HG02571 (cell line): Measurements from ENCODE around the gene STK16.
"Not testable (repeated sequence)": the region's sequence is repeated elsewhere in the genome, so short reads cannot be mapped to it uniquely, and the experiment has no call there.

Source experiments
- ATAC-seq: cut with Tn5 transposase; IDR thresholded peaks from one replicate; pipeline ENCODE4 v1.9.1; 2021; ENCODE audit warnings: mild to moderate bottlenecking, moderate library complexity; ENCODE audit not compliant: unreplicated experiment

STK16 gene

GRCh38 chr2:219245148-219245898 lies at the start of gene STK16, which contains the start of gene GLB1L:
STK16 (plus strand) TSS chr2:219245479; CDS start chr2:219246000, 521 bp downstream.
GLB1L (minus strand) TSS chr2:219245444; CDS start chr2:219243573, 1,871 bp downstream.
- ATAC-seq = peak; percentile 68

DNA sequence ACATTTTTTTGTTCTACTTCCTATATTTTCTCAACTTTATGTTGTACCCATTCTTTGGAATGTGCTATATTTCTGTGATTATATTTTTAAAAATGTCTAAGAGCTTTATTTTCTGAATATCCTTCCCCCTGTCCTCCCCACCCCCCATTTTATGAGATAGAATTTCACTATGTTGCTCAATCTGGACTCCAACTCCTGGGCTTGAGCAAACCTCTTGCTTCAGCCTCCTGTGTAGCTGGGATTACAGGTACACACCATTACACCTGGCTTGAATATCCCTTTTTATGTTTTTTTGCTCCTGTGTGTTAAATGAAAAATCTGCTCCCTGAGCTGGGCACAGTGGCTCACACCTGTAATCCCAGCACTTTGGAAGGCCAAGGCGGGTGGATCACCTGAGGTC lies 47.9 kb upstream of the STK16 start:
- no peak for ATAC-seq

DNA sequence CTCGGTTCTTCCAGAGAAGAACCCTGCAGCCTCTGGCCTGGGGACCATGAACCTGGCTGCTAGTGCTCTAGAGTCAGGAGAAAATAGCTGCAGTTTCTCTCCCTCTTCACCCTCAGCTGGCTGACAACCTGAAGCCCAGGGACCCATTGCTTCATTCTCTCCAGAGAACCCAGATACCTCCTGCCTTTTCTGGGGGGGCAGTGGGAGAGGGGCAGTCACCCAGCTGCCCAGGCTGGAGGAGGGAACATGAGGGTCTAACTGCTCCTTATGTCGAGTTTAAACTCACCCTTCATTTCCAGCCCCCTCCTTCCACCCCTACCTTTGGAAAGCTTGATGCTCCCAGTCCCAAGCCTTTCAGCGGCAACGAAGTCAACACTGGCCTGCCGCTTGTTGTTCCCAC lies 46.3 kb upstream of the STK16 start:
- no peak for ATAC-seq

GRCh38 chr2:219199470-219200211 lies 45.6 kb upstream of the STK16 start:
- no peak for ATAC-seq

- ATAC-seq = not testable (repeated sequence)
Measured at GRCh38 chr2:219200502-219201326, 44.6 kb upstream of the STK16 start.

GRCh38 chr2:219201331-219201730 lies 43.9 kb upstream of the STK16 start:
- ATAC-seq = not testable (repeated sequence)

DNA sequence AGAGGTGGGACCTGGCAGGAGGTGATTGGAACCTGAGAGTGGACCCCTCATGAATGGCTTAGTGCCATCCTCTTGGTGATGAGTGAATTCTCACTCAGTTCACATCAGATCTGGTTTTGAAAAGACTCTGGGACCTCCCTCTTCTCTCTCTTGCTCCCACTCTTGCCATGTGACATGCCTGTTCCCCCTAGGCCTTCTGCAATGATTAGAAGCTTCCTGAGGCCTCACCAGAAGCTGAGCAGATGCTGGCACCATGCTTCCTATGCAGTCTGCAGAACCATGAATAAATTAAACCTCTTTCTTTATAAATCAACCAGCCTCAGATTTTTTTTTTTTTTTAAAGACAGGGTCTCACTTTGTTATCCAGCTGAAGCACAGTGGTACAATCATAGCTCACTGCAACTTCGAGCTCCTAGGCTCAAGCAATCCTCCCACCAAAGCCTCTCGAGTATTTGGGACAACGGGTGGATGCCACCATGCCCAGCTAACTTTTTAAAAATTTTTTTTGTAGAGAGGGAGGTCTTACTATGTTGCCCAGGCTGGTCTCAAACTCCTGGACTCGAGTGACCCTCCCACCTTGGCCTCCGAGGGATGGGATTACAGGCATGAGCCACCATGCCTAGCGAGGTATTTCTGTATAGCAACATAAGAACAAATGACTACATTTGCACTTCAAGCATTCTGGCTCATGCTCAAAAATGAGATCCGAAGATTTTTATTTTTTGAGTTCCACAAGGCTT lies 40.7 kb upstream of the STK16 start:
- no peak for ATAC-seq

- ATAC-seq = no peak
Measured at GRCh38 chr2:219205165-219205538, 40.1 kb upstream of the STK16 start.

- ATAC-seq = no peak
Measured at GRCh38 chr2:219205981-219206327, 39.3 kb upstream of the STK16 start.

DNA sequence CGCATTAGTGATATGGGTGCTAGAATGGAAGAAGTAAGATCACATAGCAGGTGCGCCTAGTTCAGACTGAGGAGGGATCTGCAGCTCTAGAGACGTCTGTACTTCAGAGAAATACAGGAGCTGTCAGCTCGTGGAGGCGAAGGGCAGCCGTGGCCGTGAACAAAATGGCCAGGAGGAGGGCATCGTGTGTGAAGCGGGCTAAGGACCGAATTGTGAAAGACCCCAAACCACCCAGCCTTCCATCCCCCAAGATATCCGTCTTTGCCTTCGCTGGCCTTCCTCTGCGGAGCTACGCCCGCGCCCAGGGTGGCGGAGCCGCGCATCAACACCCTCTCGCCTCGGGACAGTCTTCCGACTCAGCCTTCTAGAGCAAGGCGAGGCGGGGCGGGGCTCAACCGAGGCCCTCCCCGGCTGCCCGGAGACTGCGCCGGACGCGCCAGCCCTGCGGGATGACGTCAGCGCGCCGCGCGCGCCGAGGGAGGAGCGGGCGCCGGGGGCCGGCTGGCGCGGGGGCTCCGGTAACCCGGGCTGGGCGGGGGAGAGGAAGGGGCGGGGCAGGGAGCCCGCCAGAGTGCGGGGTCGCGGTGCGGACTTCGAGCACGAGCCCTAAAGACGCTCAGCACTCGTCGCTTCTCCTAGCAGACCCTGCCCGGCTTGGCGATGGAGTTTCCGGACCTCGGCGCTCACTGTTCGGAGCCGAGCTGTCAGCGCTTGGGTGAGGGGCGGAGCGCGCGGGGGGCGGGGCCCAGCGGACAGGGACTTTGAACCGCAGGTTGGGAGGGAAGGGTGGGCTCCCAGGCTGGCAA lies 38.7 kb upstream of the STK16 start, which contains the start of gene ZFAND2B:
Gene ZFAND2B, plus strand, starts transcription at position 455 of the 806 bp plus-strand sequence. Its CDS starts 206 bp downstream, at position 661.
- peak; percentile 97 for ATAC-seq

- no peak for ATAC-seq
Measured at GRCh38 chr2:219207134-219207883, 38.0 kb upstream of the STK16 start.

DNA sequence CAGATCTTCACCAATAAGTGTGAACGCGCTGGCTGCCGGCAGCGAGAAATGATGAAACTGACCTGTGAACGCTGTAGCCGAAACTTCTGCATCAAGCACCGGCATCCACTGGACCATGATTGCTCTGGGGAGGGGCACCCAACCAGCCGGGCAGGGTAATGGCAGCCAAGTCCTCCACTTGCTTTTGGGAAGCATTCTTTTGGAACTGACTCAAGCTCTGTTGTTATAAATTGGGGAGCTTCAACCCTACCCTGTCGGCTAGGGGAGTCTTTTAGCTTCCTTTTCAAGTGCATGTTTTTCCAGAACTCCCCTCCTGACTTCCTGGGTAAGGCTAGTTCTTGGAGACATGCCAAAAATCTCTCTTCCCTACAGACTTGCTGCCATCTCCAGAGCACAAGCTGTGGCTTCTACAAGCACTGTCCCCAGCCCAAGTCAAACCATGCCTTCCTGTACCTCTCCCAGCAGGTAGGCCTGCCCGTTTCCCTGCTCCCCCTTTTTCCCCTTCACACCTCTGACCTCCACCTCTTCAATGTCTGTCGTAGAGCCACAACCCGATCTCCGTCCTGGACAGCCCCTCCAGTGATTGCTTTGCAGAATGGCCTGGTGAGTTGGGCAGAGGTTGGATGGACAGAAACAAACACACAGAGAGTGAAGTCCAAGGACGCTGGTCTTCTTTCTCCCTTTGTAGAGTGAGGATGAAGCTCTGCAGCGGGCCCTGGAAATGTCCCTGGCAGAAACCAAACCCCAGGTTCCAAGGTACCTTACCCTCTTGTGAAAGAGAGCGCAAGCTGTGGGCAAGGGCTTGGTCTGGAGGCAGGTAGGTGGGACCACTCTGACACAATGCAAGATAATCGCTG lies 37.2 kb upstream of the STK16 start:
- ATAC-seq = no peak

DNA sequence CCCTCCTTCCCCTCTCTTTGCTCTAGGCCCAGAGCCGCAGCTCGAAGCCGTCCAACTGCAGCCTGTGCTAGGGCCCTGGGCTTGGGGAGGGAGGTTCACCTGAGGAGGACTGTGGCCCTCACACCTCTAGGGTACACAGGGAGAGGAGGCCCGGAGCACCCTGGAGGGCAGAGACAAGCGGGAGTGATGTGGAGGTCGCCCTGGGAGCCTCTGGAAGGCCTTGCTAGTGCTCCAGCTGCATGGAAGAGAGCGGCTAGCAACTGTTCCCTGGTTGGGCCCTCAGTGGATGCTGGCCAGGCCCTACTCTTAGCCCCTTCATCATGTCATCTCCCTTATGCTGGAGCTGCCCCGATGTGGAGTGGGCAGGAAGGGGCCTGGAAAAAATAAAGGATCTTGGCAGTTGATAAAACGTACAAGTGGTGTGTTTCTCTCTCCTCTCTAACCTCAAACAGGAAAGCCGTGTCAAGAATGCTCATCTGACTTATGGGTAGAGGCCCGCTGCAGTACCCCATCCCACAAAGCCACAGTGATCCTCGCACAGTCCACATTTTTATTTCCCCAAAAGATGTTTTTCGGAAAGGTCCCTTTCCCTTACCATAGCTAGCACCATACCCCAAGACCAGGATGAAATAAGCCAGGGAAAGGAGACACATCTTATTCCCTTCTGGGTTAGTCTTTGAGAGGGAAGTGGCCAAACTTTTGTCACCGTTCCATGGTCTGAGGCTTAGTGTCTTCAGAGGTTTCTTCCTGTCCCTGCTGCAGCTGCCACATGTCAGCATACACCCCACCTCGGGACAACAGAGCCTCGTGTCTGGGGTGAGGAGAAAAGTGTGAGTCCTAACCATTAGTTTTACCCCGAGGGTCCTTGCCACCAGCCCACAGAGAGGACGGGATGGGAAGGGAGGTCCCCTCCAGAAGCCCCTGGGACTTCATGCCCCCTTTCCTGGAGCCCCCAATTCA lies 35.8 kb upstream of the STK16 start:
- no peak for ATAC-seq

DNA sequence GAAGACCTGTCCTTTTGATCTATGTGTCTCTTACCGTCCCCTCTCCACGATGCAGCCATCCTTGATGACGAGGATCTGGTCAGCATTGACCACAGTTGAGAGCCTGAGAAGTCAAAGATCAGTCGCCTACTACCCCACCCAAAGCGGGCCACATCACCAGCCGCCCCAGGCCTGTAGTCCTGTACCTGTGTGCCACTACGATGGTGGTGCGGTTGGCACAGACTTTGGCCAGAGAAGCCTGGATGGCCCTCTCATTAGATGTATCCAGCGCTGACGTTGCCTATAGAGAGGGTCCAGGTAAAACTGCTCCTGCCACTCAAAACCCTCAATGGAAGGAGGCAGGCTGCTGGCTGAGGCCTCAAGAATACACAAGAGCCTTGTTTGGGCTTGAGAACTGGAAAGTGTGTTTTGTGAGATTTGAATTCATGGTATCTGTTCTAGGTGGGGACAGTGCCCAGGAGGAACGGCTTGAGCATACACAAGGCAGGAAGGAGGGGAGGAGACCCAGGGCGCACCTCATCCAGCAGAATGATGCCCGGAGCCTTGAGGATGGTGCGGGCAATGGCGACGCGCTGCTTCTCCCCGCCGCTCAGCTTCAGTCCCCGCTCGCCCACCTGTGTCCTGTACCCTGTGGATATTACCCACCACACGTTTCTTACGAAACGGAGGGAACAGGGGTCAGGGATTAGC lies 34.9 kb upstream of the STK16 start:
- ATAC-seq = no peak

DNA sequence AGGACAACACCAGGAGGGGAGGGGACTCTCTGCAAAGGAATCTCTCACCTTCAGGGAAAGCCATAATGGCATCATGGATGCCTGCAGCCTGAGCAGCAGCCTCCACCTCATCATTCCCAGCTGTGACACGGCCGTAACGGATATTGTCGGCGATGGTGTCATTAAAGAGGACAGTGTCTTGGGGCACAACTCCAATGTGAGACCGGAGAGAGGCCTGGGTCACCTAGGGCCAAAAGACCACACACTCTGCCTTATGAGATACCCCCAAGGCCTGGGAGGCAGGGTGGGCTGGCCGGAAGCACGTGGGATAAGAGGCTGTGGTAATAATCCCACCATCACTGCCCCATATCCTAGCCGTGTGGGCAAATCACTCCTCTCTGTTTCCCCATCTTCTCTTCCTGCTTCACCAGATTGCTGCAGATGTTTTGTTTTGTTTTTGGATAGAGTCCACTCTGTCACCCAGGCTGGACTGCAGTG lies 34.4 kb upstream of the STK16 start:
- ATAC-seq = no peak

DNA sequence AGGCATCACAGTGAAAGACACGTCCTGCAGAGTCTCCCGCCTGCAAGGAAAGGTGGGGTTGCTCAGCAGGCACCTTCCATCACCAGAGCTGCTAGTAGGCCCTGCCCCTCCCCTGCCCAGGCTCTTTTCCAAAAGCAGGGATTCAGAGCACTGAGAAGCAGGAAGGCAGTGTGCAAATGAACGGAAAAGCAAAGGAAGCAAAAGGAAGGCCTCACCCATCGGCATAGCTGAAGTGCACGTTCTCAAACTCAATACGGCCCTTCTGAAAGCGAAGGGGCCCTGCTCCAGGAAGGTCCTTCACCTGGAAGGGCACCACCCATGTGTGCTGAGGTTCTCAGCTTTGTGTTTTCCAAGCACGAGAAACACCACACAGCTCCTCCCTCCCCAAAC lies 32.3 kb upstream of the STK16 start:
- no peak for ATAC-seq
